IPS-NIHi7 (cell line): ENCODE measurements around the gene TFF2.
A peak's percentile ranks its signal among the peaks of the same experiment; 100 is the strongest.

Experiments used
- DNase-seq: peaks from one replicate; pipeline ENCODE4 v3.0.0; 2012; ENCODE audit warnings: mixed read lengths; ENCODE audit errors: extremely low spot score

Gene TFF2, protein sequence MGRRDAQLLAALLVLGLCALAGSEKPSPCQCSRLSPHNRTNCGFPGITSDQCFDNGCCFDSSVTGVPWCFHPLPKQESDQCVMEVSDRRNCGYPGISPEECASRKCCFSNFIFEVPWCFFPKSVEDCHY

DNA sequence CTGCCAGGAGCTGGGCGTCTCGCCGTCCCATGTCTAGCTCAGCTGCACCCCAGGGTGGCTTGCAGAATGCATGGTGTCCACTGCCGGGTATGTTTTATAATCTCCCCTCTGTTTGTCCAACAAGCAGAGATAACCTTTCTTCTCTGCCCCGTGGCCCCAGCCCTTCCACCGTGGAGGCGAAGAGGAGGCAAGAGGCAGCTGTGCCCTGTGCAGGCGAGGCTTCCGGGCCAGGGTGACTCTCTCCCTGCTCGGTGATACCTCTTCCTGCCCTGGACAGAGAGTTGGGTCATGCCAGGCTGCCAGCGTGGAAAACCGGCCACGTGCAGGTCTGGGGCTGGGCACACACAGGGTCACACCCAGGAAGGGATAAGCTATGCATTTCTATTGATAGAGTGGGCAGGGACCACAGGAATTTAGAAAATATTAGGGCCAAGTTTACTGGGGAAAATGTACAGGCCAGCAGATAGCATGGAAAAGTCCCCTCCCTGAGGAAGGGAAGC lies at the start of gene TFF2:
Gene TFF2, minus strand, starts transcription at position 68 of the 500 bp plus-strand sequence. Its CDS starts 37 bp downstream, at position 31.
- DNase-seq = no peak

DNA sequence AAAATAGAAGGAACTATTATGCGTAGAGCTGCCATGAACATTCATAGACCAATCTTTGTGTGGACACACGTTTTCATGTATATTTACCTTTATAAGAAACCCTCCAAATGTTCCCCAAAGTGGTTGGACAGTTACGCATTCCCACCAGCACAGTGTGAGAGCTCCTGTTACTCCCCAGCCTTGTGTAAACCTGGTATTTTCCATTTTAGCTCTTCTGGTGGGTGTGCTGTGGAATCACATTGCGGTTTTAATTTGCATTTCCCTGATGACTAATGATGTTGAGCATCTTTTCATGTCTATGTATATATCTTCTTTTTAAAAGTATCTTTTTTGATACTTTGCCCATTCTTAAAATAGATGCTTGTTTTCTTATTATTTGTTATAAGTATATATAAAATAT lies 49.7 kb upstream of the TFF2 start:
- no peak for DNase-seq

DNA sequence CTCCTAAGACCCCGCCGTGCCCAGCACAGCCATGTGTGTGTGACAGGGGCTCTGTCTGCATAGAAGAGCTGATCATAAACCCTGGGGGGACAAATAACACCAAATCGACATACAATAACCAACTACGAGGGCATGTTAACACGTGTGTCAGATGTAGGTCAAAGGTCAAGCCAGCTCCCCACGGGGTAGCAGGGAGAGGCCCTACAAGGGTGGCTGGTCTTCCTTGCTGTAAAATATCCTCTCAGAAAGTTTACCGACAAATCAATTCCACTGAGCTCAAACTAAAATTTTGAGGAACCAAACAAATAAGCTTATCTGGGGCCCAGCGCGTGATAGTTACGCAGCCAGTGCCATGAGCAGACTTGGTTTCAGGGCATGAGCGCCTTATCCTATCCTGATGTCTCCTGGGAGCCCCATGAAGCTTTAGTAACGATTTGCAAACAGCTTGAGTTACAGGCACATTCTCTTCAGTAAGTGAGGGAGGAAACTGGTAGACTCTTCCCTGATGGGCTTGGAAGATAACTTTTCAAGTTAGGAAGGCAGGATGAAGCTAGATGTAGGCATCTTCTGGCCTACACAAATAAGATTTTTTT lies 47.7 kb upstream of the TFF2 start:
- DNase-seq = no peak

DNA sequence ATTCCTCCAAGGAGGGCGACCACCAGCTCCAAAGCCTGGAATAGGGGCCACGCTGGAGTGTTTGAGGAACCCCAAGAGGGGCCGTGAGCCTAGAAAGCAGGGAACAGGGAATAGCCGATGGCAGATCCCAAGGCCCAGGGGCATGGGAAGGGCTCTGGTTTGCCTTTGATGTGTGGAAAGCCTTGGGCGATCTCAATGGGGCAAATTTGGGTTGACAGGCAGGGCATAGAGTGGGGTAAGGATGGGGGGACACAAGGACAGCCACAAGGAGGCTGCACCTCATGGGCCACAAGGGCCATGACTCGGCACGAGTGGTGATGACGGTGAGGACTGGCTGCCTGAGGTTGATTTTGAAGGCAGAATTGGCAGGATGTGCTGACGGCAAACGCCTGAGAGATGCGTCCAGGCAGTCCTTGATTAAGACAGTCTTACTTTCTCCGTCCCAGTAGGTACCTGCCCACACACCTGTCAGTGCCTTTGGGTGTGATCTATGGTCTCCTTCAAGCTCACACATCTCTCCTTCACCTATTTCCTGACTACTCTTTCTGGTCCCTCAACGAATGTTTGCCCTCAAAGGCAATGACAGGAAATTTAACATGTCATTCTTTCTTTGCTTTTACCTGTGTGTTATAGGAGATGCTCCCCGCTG lies 47.1 kb upstream of the TFF2 start:
- no peak for DNase-seq

DNA sequence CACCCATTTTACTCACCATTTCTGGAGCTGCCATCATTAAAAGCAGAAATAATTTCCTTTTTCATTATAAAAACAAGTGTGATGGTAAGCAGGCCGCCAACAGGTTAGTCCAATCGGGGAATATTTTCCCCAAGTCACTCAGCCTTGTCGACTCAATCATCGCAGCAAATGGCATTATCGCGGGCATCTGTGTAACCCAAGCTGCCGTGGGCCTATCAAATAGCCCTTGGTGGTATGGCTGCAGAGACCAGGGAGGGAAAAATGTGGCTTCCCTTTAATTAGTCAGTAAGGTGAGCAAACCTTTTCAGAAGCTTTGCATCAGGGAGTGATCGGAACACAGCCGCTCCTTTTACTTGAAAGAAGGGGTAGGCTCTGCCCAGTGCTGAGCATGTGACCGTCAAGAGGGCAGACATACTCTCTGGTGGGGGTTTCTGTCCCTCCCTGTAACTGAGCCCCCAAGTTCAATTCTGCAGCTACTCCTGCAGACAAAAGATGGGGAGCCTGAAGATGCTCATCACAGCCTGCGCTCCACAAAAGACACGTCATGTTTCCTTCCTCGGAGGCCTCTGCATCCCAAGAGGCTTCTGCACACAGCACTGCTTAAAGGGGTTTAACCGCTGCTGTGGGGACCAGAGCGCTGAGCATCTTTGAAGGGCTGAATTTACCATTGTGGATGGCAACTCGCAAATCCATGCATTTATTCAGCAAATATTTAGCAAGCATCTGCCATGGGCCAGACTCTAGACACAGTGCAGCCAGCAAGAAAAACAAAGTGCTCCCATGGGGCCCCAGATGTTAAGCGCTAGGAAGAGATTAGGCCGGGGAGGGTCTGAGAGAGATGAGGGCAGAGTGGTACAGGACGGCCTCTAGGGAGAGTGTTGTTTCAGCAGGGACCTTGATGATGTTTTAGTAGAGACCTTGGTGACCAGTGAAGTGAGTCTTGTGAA lies 46.3 kb upstream of the TFF2 start:
- DNase-seq = no peak

DNA sequence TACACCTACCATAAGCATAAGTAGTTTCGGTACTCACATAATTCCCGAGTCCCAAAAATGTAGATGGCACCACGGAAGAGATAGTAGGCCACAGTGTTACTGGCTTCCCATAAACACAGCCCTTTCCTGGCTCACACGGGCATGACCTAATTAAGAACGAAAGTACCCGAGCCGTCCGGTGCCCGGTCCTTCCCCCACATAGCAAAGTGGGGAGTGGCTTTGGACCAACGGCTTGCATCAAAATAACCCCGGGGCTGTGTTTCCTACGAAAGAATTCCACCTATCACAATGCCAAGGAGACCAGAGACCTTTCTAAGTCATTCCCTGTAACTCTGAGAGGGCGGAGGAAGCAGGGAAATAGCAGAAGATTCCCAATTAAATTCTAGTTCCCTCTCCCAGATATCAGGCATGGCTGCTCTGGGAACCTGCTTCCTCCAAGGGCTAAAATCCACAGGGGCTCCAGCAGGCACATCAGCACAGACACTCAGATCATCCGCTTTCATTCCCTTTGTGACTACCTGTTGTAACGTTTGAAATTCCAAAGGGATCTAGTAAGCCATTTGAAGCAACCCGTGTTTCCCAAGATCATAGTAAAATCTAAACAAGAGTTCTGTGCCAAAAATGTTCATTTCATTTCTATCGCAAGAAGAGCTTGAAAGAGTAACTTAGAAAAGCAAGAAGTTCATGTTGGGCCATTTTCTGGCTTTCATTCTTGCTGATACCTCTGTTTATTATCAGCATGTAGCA lies 45.3 kb upstream of the TFF2 start, which contains the start of gene TMPRSS3:
Gene TMPRSS3, minus strand, starts transcription at position 148 of the 747 bp plus-strand sequence. CDS start 635 bp downstream, outside the sequence.
- no peak for DNase-seq

DNA sequence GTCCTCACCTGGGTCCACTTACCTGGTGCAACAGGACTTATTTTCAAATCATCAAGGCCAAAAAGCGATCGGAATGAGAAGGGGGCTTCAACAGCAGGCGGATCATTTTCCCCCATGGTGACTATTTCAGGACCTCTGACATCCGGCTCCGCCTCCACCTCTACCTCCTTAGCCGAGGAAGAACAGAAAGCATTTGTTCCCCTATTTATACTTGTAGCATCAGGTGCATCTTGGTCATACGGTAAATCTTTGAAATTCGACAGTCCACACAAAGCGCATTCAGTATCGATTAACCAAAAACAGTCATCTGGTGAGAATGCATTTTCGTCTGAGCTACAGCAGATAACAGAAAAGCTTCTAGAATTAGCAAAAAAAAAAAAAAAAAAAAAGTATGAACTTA lies 44.5 kb upstream of the TFF2 start:
- DNase-seq = no peak

DNA sequence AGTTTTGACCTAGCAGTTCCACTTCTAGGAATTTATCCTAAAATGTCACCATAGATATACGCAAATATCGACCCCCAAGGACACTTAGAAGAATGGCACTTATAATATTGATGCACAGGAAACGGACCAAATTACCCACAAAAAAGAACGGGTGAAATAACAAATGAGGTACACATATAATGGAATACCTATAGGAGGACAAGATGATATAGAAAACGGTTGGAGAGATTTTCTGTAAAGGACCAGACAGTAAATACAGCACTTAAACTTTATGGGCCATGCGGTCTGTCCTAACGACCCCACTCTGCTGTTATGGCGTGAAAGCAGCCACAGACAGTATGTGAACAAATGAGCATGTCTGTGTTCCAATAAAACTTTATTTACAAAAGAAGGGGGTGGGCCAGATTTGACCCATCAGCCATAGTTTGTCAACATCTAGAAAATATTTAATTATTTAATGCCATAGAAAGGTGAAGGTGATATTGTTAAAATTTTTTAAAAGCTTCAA lies 42.7 kb upstream of the TFF2 start:
- no peak for DNase-seq

DNA sequence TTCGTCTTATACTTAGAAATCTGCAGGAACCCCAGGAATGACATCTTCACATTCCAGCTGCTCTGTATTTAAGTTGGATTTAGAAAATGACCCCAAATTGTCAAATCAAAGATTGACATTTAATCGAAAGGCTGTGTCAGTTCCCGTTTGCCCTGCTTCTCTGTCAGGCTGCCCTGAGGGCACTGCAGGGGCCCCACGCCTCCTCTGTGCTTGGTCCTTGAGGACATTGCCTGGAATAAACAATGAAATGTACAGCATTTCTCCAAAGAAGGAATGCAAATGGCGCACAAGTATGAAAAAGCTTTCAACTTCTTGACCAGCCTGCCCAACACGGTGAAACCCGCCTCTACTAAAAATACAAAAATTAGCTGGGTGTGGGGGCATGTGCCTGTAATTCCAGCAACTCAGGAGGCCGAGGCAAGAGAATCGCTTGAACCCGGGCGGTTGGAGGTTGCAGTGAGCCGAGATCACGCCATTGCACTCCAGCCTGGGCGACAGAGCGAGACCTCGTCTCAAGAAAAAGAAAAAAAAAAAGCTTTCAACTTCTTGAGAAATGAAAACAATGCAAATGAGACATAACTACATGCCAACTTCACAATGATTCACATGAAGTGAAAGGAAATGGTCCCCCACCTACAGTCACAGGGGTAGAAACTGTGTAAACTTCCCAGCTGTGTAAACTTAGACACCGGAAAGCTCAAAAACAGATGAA lies 42.1 kb upstream of the TFF2 start:
- DNase-seq = no peak

DNA sequence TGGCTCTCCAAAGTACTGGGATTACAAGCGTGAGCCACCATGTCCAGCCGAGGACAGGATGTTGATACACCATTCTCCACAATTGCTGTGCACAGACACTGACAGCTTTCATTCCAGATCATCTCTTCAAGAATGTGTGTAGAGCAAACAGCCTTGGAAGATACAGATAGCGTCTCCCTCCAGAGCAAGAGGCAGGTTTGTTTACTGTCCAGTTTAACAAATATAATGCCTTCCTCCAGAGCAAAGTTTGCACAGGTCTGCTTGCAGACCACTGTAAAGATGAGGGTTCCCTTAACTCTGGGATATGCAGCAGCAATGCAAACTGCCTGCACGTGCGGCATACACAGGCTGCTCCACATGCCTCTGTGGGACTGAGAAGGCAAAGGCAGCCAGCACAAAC lies 40.5 kb upstream of the TFF2 start:
- DNase-seq = no peak

DNA sequence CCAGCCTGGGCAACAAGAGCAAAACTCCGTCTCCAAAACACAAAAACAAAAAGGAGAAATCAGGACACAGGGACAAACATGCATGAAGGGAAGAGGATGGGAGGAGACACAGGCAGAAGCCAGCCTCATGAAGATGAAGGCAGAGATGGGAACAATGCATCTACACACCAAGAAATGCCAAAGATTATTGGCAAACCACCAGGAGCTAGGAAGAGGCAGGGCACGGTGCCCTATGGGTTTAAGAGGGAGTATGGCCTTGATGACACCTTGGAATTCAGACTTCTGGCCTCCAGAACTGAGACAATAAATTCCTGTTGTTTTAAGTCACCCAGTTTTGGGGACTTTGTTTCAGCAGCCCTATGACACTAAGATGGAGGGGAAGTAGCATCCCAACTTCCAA lies 39.9 kb upstream of the TFF2 start:
- no peak for DNase-seq

DNA sequence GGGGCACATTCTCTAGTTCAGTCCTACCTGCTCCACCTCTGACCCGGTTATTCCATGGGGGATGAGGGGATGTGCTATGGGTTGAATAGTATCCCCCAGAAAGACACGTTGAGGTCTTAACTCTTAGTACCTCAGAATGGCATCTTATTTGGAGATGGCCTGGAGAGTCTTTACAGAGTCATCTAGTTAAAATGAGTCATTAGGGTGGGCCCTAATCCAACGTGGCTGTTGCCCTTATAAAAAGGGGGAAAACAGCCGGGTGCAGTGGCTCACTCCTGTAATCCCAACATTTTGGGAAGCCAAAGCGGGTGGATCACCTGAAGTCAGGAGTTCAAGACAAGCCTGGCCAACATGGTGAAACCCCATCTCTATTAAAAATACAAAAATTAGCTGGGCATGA lies 39.4 kb upstream of the TFF2 start:
- DNase-seq = no peak

DNA sequence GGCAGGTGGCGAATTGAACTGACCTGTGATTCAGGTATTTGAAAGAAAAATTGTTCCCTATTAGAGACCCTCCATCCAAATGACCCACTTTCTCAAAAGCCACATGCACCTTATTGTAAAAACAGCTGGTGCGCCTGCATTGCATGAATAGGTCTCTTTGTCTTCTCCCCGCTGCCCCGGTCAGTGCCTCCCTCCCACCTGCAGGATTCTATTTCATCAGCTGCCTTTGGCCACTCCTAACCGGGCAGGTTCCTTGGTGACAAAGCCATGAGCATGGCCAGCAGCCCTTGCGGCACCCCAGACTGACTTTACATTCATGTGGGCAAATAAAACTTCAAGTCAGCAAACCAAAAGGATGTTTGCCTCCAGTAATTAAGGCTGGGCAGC lies 38.6 kb upstream of the TFF2 start:
- DNase-seq = peak; percentile 42

DNA sequence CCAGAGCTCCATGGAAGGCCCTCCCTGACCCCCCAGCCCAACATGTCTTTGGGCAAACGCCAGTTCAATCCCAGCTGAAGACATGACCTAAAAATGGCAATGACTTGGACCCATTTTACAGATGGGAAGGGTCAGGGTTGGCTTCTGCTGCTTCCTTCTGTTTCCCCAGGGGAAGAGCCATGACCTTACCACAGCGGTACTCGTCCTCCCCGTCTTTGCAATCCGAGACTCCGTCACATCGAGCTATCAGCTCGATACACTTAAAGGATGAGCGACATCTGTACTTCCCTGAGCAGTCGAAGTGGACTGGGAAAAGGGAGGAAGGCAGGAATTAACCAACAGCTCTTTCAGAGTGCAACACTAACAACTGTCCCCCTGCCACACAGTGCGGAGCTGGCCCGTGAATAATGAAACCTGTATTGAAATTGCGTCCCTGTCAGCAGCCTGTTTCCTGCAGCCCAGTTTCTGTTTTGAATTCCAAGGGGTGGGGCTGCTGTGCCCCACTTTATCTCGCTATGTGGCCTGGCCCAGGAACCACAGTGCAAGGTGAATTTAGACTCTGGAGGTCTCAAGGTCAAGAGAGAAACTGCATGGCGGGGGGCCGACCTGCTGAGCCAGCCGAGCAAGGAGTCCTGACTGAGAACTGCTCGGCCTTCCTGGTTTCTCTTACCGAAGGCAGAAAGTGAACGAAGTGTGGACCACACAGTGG lies 38.1 kb upstream of the TFF2 start:
- DNase-seq = no peak

DNA sequence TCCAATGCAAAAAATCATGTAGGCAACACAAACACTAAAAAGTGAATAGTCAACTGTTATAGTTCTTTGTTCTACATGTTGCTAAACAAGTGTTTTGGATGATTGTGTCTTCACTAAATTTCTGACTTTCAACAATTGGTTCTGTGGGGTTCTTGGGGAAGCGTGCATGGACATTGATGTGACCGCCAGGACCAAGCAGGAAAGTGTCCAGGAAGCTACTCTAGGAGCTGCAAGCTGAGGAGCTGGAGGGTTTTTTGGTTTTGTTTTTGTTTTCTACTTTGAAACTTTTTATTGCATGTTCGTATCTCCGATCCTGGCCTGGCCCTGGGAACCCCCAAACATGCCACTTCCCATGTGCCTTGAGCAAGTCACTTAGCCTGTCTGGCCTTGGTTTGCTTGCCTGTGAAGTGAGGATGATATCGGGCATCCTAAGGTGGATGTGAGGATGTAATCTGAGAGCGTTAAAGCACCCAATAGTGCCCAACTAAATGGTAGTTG lies 37.1 kb upstream of the TFF2 start:
- no peak for DNase-seq

DNA sequence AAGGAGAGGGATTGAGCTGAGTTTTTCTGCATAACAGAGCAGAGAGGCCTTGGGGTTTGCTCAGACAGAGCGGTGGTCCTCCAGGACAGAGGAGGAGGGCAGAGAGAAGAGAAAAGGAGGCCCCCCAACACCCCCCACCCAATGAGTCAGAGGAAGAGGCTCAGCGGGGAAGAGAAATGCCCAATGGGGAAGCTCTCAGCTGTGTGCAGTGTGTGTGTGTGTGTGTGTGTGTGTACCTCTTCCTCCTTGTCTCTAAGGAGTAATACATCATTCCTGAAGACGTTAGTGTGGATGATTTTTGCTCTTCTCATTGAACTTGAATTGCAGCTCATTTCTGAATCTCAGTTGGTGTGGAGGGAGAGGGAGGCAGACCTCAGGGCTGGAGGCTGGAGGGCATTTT lies 36.4 kb upstream of the TFF2 start:
- DNase-seq = no peak

DNA sequence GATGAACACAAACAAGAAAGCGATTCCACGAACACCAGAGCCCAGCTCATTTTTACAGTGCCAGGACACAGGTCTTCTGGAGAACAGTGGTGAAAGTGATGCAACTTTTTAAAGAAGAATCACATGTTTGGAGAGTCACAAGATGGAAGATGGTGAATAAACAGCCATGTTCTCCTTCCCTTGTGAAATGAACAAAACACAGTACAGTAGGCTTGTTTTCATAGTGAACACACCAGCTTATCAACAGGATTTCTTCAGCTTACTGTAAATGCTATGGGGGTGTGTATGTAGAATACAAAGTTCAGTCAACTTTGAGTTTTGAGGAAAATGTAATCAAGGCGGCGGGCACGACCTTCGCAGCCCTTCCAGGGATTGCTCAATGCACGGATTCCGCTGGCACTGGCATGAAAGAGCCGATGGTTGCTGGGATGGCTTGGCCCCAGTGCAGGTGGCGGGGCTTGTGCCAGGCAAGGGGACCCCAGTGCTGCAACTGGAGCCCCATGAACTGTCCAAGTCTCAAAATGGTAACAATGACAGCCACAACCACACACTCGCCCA lies 35.3 kb upstream of the TFF2 start:
- no peak for DNase-seq

DNA sequence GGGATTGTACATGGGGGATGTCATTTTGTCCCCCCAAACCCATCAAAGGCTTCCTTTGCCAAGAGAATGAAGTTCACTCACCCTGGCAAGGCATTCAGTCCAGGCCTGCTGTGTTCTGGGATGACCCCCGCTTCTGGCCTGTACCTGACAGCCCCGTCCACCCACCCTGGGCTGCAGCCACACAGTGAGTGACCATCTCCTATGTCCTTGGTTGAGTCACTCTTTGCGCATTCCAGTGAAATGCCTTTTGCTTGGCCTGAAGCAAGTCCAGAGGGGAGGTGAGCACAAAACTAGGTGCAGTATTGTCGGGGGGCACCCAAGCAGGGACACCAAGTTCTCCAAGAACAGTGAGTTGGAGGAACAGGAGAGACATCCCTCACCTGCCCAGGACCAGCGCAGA lies 34.8 kb upstream of the TFF2 start:
- DNase-seq = no peak

DNA sequence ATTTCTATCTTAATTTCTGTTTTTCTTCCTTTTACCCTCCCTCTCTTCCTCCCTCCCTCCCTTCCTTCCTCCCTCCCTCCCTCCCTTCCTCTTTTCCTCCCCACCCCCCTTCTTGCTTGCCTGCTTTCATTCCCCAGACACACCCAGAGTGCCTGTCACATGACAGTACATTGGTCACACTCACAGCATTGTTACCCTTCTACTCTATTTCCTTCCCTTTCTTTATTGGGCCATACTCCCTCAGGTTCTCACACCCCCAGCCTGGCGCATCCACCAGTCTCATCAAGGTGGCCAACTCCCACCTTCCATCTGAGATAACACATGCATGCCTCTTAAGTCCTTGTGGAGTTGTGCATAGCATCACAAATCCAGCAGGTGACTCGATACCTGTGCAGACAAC lies 34.2 kb upstream of the TFF2 start:
- DNase-seq = no peak
